ENCODE results near the gene TNFRSF14.

TNFRSF14 gene

GRCh38 chr1:2523191-2523890, 32.8 kb upstream of the TNFRSF14 start:
- no peak for TF ChIP-seq CTCF (conservative IDR thresholded peaks at IDR 0.05; ENCODE audit: low read length)
- no peak overlapping the region for H3K4me3 ChIP-seq (ENCODE audit: low read length)
- no peak for DNase-seq (ENCODE audit: low read depth)

DNA sequence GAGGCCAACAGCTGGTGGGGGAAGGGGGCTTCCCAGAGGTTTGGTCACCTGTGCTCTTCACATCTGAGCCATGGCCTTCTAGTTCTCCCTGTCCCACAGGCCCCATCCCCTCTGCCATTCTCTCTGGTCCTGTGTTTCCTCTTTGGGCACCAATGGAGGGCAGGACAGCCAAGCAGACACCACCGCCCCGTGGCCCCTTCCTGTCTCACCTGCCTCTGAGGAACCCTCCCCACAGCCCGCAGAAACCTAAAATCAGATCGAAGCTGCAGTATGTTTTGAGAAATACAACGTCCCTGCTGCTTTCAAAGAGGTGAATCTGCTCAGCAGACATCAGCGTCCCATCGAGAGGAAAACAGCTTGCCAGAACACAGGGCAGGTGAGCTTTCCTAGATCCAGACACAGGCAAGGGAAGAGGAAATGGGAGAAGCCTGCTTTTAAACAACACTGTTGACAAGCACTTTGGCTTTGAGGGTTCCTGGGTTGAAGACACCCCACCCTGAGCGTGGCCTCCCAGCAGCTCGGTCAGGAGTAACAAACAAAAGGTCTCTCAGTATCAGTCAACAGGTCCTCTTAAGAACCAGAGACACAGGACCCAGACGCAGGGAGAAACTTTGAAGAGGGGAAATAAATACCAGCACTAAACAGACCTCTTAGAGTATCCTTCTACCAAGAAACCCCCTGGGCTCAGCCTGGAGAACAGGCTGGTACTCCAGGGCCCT, 32.1 kb upstream of the TNFRSF14 start:
- H3K4me3 ChIP-seq (ENCODE audit: low read length): no peak overlapping the region
- no peak for DNase-seq (ENCODE audit: low read depth)
- no peak for TF ChIP-seq CTCF (conservative IDR thresholded peaks at IDR 0.05; ENCODE audit: low read length)

GRCh38 chr1:2525572-2525919, 30.6 kb upstream of the TNFRSF14 start:
- DNase-seq (ENCODE audit: low read depth): no peak
- peak overlapping the region; percentile 83 for H3K4me3 ChIP-seq (ENCODE audit: low read length)
- TF ChIP-seq CTCF (conservative IDR thresholded peaks at IDR 0.05; ENCODE audit: low read length): no peak

DNA sequence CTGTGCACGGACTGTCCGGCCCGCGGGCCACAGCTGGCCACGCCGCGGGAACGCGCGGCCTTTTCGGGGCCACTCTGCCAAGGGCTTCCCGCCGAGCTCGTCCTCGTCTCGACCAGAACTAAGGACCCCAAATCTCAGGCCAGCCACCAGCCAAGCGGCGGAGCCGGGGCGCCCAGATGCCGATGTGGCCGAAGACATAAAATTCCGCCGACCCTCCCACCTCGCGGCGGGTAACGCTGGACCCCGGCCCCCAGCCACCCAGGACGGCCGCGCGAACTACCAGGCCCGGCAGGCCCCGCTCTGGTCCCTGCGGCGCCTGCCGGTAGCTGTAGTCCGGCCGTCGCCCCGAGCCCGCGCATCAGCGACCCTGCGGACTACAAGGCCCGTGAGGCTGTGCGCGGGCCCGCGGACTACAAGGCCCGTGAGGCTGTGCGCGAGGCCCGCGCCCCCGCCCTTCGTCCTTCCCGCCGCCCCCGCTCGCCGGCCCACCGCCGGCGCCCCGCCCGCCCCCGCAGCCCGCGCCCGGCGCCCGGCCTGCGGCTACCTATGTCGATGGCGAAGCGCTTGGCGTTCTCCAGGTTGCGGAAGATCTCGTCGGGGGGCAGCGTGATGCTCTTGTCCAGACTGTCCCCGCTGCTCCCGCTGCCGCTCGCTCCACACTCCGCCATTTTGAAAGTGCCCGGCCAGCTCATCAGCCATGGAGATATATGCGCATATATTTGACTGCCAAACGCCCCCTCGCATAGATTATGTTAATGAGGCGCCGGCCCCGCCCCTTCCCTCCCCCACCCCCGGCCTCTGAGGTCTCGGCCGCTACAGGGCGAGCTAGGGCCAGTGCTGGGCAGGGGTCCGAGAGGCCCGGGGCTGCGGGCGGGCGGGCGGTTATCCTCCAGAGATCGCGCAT, 30.0 kb upstream of the TNFRSF14 start, which contains the start of gene PANK4:
Gene PANK4, minus strand, starts transcription at position 677 of the 904 bp plus-strand sequence. Its CDS starts 9 bp downstream, at position 668.
- TF ChIP-seq CTCF (conservative IDR thresholded peaks at IDR 0.05; ENCODE audit: low read length): no peak
- DNase-seq (ENCODE audit: low read depth): peak; percentile 92
- peak within 1 kb of the TSS; percentile 83 for H3K4me3 ChIP-seq (ENCODE audit: low read length)

DNA sequence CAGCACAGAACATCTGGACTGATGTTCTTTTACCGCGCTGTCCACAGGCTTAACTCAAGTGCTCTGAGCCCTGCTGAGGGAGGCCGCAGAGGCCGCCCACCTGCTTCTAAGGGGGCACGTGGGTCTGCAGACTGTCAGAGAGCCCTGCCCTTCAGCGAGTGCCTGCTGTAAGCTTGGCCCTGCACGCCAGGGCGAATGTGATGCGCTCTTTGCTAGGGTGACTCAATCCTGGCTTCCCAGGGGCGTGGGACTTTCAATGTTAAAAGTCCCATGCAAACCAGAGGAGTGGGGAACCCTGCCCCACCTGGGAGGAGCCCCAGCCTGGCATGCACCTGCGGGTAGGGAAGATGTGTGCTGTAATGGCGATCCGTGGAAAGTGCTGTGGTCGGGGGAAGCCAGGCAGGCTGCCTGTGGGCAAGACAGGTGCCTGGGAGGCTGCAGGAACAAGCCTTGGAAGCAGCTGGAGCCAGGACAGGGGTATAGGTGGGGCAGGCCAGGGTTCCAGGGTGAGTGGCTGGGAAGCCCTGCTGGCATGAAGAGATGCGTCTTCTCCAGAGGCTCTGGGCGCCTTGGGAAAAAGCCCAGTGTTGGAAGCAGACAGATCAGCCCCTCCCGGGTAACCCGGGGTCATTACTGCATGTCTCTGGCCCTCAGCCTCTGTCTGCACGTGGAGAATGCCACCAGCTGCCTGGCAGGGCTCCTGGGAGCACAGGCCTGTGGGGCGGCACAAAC, 29.2 kb upstream of the TNFRSF14 start:
- peak; percentile 54 for DNase-seq (ENCODE audit: low read depth)
- peak overlapping the region; percentile 65 for H3K4me3 ChIP-seq (ENCODE audit: low read length)

More for the DNA sequence above, 29.2 kb upstream of the TNFRSF14 start:
- TF ChIP-seq CTCF (conservative IDR thresholded peaks at IDR 0.05; ENCODE audit: low read length): no peak

All from AG10803 (cell line).